Measurements from ENCODE around the gene LRRC27. TPM values are rescaled to one million over a fixed set of nuclear protein-coding genes. Genes with fewer than 3 reads are reported as not detected.

The LRRC27 gene
- total RNA-seq, 2 donors from 2014 or later: 11.4 to 22.9 TPM

DNA sequence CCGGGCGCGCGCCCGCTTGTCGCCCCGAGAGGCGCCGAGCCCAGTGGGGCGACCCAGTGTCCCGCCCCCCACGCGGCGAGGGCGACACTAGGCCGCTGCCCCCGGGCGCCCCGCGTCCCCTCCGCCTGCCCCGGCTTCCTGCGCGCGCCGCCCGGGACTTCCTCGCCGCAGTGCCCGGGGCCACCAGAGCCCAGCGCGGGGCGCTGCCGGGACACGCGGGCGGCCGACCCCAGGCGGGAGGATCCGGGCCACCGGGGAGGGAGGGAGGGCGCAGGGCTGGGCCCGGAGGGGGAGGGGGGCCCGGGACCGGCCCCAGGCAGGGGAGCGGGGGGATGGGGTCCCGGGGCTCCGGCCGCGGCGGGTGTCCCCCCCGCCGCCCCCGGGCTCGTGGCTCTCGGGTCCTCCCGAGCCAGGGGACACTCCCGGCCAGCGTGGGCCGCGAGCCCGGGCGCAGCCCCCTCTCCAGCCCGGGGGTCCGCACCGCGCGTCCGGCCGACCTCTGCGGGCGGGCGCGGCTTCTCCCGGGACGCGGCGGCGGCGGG, 64.6 kb downstream of the LRRC27 start:
- peaks cover 26% of the 10 kb centered on the region for H3K4me1 ChIP-seq (replicated peaks)
- no peaks in the 10 kb centered on the region for H3K36me3 ChIP-seq
- TF ChIP-seq POLR2AphosphoS5 (IDR thresholded peaks at IDR 0.05): no peak
- TF ChIP-seq, protein P1, sequence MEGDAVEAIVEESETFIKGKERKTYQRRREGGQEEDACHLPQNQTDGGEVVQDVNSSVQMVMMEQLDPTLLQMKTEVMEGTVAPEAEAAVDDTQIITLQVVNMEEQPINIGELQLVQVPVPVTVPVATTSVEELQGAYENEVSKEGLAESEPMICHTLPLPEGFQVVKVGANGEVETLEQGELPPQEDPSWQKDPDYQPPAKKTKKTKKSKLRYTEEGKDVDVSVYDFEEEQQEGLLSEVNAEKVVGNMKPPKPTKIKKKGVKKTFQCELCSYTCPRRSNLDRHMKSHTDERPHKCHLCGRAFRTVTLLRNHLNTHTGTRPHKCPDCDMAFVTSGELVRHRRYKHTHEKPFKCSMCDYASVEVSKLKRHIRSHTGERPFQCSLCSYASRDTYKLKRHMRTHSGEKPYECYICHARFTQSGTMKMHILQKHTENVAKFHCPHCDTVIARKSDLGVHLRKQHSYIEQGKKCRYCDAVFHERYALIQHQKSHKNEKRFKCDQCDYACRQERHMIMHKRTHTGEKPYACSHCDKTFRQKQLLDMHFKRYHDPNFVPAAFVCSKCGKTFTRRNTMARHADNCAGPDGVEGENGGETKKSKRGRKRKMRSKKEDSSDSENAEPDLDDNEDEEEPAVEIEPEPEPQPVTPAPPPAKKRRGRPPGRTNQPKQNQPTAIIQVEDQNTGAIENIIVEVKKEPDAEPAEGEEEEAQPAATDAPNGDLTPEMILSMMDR (IDR thresholded peaks at IDR 0.05): peak in 3 of 4 experiments; percentile 16 to 59 (median 53)
- peak; percentile 65 for DNase-seq (ENCODE audit: low spot score)
- no peaks in the 10 kb centered on the region for H3K27me3 ChIP-seq (replicated peaks; ENCODE audit: insufficient read depth)
- intact Hi-C loops (cut with DNase I): loop anchor here (2.0 to 10.0 kb wide), 2 partner anchors 56 to 248 kb away; no protein-coding TSS in a partner anchor
- WGBS: under 1% methylated on average over 37 of the region's 80 CpGs
- H3K9me3 ChIP-seq: no peaks in the 10 kb centered on the region
- H3K4me3 ChIP-seq: peak overlapping the region; percentile 71 to 87
- H3K27ac ChIP-seq: peak overlapping the region; percentile 90 to 97

DNA sequence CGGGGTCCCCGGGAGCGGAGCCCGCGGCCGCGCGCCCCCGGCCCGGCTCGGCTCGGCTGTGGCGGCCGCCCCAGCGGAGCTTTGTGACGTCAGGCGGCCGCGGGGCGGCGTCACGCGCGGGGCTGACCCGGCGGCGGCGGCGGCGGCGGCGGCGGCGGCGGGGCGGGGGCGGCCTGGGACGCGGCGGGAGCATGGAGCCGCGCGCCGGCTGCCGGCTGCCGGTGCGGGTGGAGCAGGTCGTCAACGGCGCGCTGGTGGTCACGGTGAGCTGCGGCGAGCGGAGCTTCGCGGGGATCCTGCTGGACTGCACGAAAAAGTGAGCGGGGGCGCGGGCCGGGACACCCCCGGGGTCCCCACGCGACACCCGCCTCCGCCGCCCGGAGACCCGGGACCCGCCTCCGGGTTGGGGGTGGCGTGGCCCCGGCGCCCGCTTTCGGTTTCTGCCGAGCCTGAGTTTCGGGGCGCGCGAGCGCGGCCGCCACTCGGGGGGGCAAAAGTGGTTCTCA, 65.1 kb downstream of the LRRC27 start, which contains the start of gene PWWP2B:
TSS of gene PWWP2B (plus strand) at position 165 of the 506 bp plus-strand sequence. CDS start at position 192, 27 bp downstream.
- intact Hi-C loops (cut with DNase I): loop anchor here (2.0 to 10.0 kb wide), 2 partner anchors 56 to 248 kb away; no protein-coding TSS in a partner anchor
- peak within 1 kb of the TSS; percentile 87 to 90 for H3K4me3 ChIP-seq
- H3K9me3 ChIP-seq: no peaks in the 10 kb centered on the region
- H3K27ac ChIP-seq: peak within 1 kb of the TSS; percentile 95 to 97
- TF ChIP-seq POLR2AphosphoS5 (IDR thresholded peaks at IDR 0.05) (no peak), POLR2A (IDR thresholded peaks at IDR 0.05) (peak; percentile 60)
- TF ChIP-seq, protein P1 (IDR thresholded peaks at IDR 0.05): peak in 1 of 4 experiments; percentile 5
- H3K4me1 ChIP-seq (replicated peaks): peaks cover 32% of the 10 kb centered on the region
- no peaks in the 10 kb centered on the region for H3K36me3 ChIP-seq
- DNase-seq (ENCODE audit: low spot score): no peak
- 0% methylated on average over 40 of the region's 86 CpGs for WGBS
- no peaks in the 10 kb centered on the region for H3K27me3 ChIP-seq (replicated peaks; ENCODE audit: insufficient read depth)

DNA sequence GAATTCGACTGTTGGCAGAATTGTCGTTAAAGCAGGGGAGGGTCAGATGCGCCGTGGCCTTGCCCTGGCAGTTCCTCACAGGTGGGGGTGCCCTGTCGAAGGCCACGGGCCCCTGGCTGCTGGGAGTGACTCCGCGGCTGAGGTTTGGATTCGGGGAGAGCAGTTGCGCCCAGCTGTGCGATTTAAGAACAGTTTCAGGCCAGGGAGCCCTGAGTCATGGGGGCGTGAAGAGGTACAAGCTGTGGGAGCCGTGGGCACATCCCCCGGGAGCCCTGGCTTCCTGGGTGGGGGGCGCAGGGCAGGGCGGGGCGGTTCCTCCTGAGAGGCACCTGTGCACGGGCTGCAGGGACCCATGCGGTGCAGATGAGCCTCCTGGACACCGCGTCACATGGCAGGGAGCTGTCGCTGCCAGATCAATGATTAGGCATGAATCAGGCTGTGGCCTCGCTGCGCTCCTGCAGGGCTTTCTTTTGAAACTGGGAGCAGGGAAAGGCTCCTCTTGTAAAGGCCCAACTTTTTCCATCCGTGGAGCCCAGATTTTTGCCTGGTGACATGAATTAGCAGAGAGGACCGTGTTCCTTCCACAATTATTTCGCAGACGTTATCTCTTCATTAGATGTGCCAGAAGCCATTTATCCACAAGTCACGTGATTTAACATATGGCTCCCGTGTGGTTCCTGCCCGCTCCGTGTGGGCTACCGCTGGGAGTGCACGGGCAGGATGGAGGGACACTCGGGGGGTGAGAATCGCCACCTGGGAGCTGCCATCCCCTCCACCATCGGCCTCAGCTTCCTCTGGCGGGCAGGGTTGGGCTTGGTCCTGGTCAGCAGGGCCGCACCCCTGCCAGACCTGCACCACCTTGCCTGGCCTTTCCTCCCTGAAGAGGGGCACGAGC, 65.9 kb downstream of the LRRC27 start:
- Histone ChIP-seq H3K27me3 (replicated peaks; ENCODE audit: insufficient read depth) (no peaks in the 10 kb centered on the region), H3K4me3 (peak overlapping the region; percentile 87 to 90), H3K36me3 (no peaks in the 10 kb centered on the region), H3K4me1 (replicated peaks) (peaks cover 32% of the 10 kb centered on the region), H3K9me3 (no peaks in the 10 kb centered on the region), H3K27ac (peak overlapping the region; percentile 94 to 95)
- TF ChIP-seq, protein P1 (IDR thresholded peaks at IDR 0.05): peak in 1 of 4 experiments; percentile 9
- no peak for TF ChIP-seq POLR2A (IDR thresholded peaks at IDR 0.05)
- TF ChIP-seq POLR2AphosphoS5 (IDR thresholded peaks at IDR 0.05): peak; percentile 9
- intact Hi-C loops (cut with DNase I): loop anchor here (2.0 to 10.0 kb wide), 2 partner anchors 55 to 247 kb away; no protein-coding TSS in a partner anchor
- DNase-seq (ENCODE audit: low spot score): no peak
- WGBS: 13% methylated on average over 39 of the region's 40 CpGs

DNA sequence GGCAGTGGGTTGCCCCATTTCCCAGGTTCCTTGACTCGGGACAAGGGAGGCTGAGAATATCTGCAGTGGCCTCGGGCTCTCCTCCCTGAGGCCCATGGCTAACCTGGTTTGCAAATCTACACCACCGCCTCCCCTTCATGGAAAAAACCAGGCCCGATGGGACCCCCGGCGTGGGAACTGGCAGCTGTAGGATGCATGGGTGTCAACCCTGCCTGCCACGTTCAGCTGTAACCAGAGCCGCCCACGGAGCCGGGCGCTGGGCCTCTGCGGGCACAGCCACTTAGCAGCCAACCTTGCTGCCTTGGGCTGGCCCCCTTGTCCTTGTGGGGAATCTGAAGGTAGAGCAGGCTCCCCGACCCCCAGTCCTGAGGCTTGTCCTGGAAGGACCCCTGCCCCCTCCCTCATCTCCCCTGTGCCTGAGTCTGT, 66.6 kb downstream of the LRRC27 start:
- Histone ChIP-seq H3K4me3 (peak overlapping the region in 1 of 2 donors; percentile 90), H3K27me3 (replicated peaks; ENCODE audit: insufficient read depth) (no peaks in the 10 kb centered on the region), H3K9me3 (no peaks in the 10 kb centered on the region), H3K4me1 (replicated peaks) (peaks cover 32% of the 10 kb centered on the region), H3K36me3 (no peaks in the 10 kb centered on the region), H3K27ac (peak overlapping the region; percentile 94 to 95)
- 64% methylated on average over 13 of the region's 13 CpGs for WGBS
- TF ChIP-seq, protein P1 (IDR thresholded peaks at IDR 0.05): no peak
- TF ChIP-seq POLR2AphosphoS5 (IDR thresholded peaks at IDR 0.05) (no peak), POLR2A (IDR thresholded peaks at IDR 0.05) (no peak)
- no peak for DNase-seq (ENCODE audit: low spot score)
- intact Hi-C loops (cut with DNase I): loop anchor here (10.0 kb wide), 1 partner anchor 246 kb away; no protein-coding TSS in a partner anchor

Measured in prostate gland (tissue), 2 donors.